Pancreas (tissue), 10 donors: ENCODE results near the gene FUCA1. TPM values are rescaled to one million over a fixed set of nuclear protein-coding genes. Genes with fewer than 3 reads are reported as not detected.
"Not testable (repeated sequence)": the region's sequence is repeated elsewhere in the genome, so short reads cannot be mapped to it uniquely, and the experiment has no call there.

Experiments used
- ATAC-seq, 4 donors: fragments of 200-7000 bp; cut with Tn5 transposase; one replicate each; pipeline versions ENCODE4 v1.8.0 to v1.9.1; 2020; ENCODE audit warnings: mild to moderate bottlenecking in 4 of 4, moderate library complexity in 4 of 4
- DNase-seq, 6 donors: peaks; one replicate each; pipeline ENCODE4 v3.0.0-alpha.2; 2020
- FAIRE-seq: peaks from 2 replicates; lab custom pipeline; 2012; peaks lifted over from hg19 to GRCh38; lab: Jason Lieb, UNC
- H3K27ac ChIP-seq, 4 donors: fragments of 200-600 bp; sonication (generic); 1 replicate in 3 of 4; 2 replicates in 1 of 4; pipeline versions ENCODE4 v1.5.0 to v1.8.0; 2020
- H3K27me3 ChIP-seq, 4 donors: fragments of 200-600 bp; one replicate each; pipeline ENCODE4 v1.8.0; 2021
- H3K36me3 ChIP-seq, 3 donors: fragments of 200-600 bp; sonication (generic) in 1 of 3; one replicate each; pipeline versions ENCODE4 v1.5.0 to v1.8.0; 2020 to 2021
- H3K4me1 ChIP-seq, 3 donors: fragments of 200-600 bp; one replicate each; pipeline ENCODE4 v1.8.0; 2021
- H3K4me3 ChIP-seq, 4 donors: fragments of 200-600 bp; sonication (generic) in 2 of 4; one replicate each; pipeline versions ENCODE4 v1.5.0 to v1.8.0; 2020 to 2021
- H3K9me3 ChIP-seq, 4 donors: fragments of 200-600 bp; one replicate each; pipeline ENCODE4 v1.8.0; 2021
- CTCF ChIP-seq, 4 donors: fragments of 200-600 bp; sonication (generic) in 3 of 4; IDR thresholded peaks; one replicate each; pipeline versions ENCODE4 v1.5.0 to v1.8.0; 2021; ENCODE audit warnings: antibody characterized with exemption in 4 of 4
- WGBS, 2 donors: extraction: QIAGEN DNeasy Blood & Tissue Kit; methylation state at CpG; one replicate each; pipeline ENCODE4 v1.1.7; 2013; 5-methylcytosine and 5-hydroxymethylcytosine counted together
- intact Hi-C, 3 donors: fragments of 100-400 bp; cut with DNase I; formaldehyde crosslinking; loops; one replicate each; pipeline versions ENCODE4 v1.11.1 to v1.14.2; 2022
- polyA plus RNA-seq, 2 donors: library from polyadenylated mRNA; stranded (reverse); fragments of 200-250 nt; gene quantifications; one replicate each; pipeline ENCODE4 v1.2.3, GENCODE V29; 2013
- total RNA-seq, 6 donors: library from RNA; stranded (reverse); fragmentation: NEBNext Ultra II Directional in 4 of 6; extraction: Animal tissue kit (Norgen Biotek cat#: 25700) in 4 of 6; gene quantifications; one replicate each; pipeline versions ENCODE4 v1.2.1 to v1.2.4, GENCODE V29; 2021 to 2023
- donor health status: healthy with polysubstance abuse.
- donor health status: DM: no; HTN: no; CAD: no; lungs with moderate emphysema.
- donor health status: DM: no; HTN: no; CAD: no.
- donor health status: control.
- donor health status: control.
- donor health status: Bipolar disorder and iron deficiency.
- donor health status: DM: yes; HTN: yes; CAD: no.
- donor health status: DM: no; HTN: no; CAD: no.
- donor health status: DM: no; HTN: no; CAD: no.
- donor health status: DM: yes; HTN: yes; CAD: no.

The FUCA1 gene
- total and polyA plus RNA-seq, 8 donors: 8.3 to 27.8 (median 15.7) TPM

- TF ChIP-seq CTCF (IDR thresholded peaks at IDR 0.05): no peak
- ATAC-seq: no peak
- no peak overlapping the region for H3K4me3 ChIP-seq
- no peak for DNase-seq
- no peaks in the 10 kb centered on the region for H3K9me3 ChIP-seq
- no peaks in the 10 kb centered on the region for H3K27me3 ChIP-seq
- no peak overlapping the region for H3K27ac ChIP-seq
- WGBS, 2 donors: 86 to 90% methylated on average over 6 of the region's 6 CpGs
- FAIRE-seq: no peak
- peaks cover 0 to 11% (median 0%) of the 10 kb centered on the region in 3 donors for H3K4me1 ChIP-seq
- intact Hi-C loops: no loop called here
- H3K36me3 ChIP-seq: no peaks in the 10 kb centered on the region
Measured at GRCh38 chr1:23806280-23806679, 61.8 kb downstream of the FUCA1 start.

DNA sequence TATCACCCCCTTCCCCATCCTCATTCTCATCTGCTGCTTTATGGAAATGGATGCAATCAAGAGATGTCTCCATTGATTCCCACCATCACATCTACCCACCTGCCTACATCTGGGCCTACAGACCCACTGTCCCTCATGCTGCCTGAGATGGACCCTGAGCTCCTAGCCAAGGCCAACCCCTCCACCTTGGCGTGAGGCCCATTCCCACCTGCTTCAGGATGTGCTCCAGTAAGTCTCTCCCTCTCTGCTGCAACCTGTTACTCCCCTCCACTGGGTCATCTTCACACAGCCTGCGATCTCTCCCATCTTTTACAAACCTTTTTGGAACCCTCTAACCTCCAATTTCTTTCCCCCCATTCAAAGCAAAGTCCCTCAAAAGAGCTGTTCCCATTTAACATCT, 63.1 kb downstream of the FUCA1 start:
- peaks cover 0 to 8% (median 0%) of the 10 kb centered on the region in 3 donors for H3K4me1 ChIP-seq
- no peak overlapping the region for H3K4me3 ChIP-seq
- 93 to 94% methylated on average over 2 of the region's 2 CpGs for WGBS, 2 donors
- intact Hi-C loops: no loop called here
- H3K27ac ChIP-seq: no peak overlapping the region
- no peak for TF ChIP-seq CTCF (IDR thresholded peaks at IDR 0.05)
- ATAC-seq (no peak), FAIRE-seq (no peak), DNase-seq (no peak)
- H3K9me3 ChIP-seq: no peaks in the 10 kb centered on the region
- no peaks in the 10 kb centered on the region for H3K27me3 ChIP-seq
- H3K36me3 ChIP-seq: no peaks in the 10 kb centered on the region

- FAIRE-seq (no peak), ATAC-seq (no peak), DNase-seq (no peak)
- intact Hi-C loops: no loop called here
- Histone ChIP-seq H3K4me1 (peaks cover 3 to 6% (median 6%) of the 10 kb centered on the region in 3 donors), H3K36me3 (no peaks in the 10 kb centered on the region), H3K4me3 (no peak overlapping the region), H3K9me3 (no peaks in the 10 kb centered on the region), H3K27me3 (no peaks in the 10 kb centered on the region), H3K27ac (no peak overlapping the region)
- WGBS, 2 donors: 83 to 84% methylated on average over 7 of the region's 7 CpGs
- no peak for TF ChIP-seq CTCF (IDR thresholded peaks at IDR 0.05)
Measured at GRCh38 chr1:23804183-23804835, 63.8 kb downstream of the FUCA1 start.

GRCh38 chr1:23803674-23804073, 64.4 kb downstream of the FUCA1 start:
- no peak for TF ChIP-seq CTCF (IDR thresholded peaks at IDR 0.05)
- no peak for FAIRE-seq
- Histone ChIP-seq H3K27ac (no peak overlapping the region), H3K27me3 (no peaks in the 10 kb centered on the region), H3K36me3 (no peaks in the 10 kb centered on the region), H3K9me3 (no peaks in the 10 kb centered on the region), H3K4me3 (no peak overlapping the region), H3K4me1 (peaks cover 6 to 13% (median 10%) of the 10 kb centered on the region in 3 donors)
- 95 to 96% methylated on average over 5 of the region's 5 CpGs for WGBS, 2 donors
- ATAC-seq: no peak
- no peak for DNase-seq
- intact Hi-C loops: no loop called here

DNA sequence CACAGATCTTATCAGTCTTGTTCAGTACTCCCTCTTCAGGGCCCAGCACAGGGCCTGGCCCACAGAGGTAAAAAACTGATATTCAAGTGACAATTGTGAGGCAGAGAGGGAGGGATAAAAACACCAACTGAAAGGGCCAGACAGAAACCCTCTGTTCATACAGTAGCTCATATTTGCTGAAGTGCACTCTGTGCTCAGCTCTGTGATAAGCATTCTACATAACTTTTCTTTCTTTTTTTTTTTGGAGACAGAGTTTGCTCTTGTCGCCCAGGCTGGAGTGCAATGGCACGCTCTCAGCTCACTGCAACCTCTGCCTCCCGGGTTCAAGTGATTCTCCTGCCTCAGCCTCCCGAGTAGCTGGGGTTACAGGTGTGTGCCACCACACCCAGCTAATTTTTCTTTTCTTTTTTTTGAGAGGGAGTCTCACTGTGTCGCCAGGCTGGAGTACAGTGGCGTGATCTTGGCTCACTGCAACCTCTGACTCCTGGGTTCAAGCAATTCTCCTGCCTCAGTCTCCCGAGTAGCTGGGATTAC, 65.2 kb downstream of the FUCA1 start:
- 97 to 99% methylated on average over 7 of the region's 7 CpGs for WGBS, 2 donors
- FAIRE-seq, H3K36me3 ChIP-seq, DNase-seq, H3K27me3 ChIP-seq, H3K27ac ChIP-seq, ATAC-seq, intact Hi-C loops, H3K4me3 ChIP-seq, H3K9me3 ChIP-seq: not testable (repeated sequence)
- H3K4me1 ChIP-seq: peaks cover 6 to 20% (median 18%) of the 10 kb centered on the region in 3 donors
